Epithelial cell of esophagus (primary cell): Measurements from ENCODE around the gene FOXR1.

ENCODE experiments used
- DNase-seq: peaks from one replicate; pipeline ENCODE4 v3.0.0; 2010; ENCODE audit warnings: low read depth
- H3K4me3 ChIP-seq: 2 replicates; pipeline ENCODE4 v1.5.1; 2011; ENCODE audit warnings: mild to moderate bottlenecking, low read length, control low read depth
- TF ChIP-seq, protein P1 (sequence below): IDR thresholded peaks from 2 replicates; pipeline ENCODE4 v1.5.1; 2011; ENCODE audit warnings: low read depth, mild to moderate bottlenecking, low read length, control low read depth, inconsistent platforms; ENCODE audit not compliant: insufficient read depth; ENCODE audit errors: missing control alignments

Gene FOXR1

DNA sequence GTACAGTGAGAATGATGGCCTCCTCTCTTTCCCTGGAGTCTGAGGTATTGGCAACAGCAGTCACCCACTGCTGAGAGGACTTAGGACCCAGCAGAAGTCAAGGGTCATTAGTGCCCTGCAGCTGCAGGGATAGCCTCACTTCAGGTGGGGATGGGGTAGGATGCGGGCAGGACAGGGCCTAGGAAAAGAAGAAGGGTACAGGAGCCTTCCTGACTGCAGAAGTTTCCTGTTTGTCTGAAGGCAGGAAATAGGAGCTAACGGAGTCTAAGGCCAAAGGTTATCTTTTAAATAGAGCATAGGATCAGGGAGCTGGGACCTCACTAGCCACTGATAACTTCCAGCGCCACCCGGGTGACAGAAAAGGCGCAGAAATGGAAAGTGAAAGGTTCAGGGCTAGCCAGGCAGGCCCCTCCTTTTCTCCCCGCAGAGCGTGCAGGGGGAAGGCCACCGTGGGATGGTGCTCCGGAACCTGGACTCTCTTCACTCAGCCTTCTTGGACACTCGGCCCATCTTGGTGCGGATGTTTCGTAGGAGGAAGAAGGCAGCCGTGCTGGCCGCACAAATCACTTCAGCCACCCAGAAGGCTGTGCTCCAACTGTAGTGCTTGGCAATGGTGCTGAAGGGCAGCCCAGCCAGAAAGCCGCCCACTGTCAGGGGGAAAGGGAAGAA, 53.0 kb downstream of the FOXR1 start:
- H3K4me3 ChIP-seq = no peak overlapping the region
- TF ChIP-seq, protein P1, sequence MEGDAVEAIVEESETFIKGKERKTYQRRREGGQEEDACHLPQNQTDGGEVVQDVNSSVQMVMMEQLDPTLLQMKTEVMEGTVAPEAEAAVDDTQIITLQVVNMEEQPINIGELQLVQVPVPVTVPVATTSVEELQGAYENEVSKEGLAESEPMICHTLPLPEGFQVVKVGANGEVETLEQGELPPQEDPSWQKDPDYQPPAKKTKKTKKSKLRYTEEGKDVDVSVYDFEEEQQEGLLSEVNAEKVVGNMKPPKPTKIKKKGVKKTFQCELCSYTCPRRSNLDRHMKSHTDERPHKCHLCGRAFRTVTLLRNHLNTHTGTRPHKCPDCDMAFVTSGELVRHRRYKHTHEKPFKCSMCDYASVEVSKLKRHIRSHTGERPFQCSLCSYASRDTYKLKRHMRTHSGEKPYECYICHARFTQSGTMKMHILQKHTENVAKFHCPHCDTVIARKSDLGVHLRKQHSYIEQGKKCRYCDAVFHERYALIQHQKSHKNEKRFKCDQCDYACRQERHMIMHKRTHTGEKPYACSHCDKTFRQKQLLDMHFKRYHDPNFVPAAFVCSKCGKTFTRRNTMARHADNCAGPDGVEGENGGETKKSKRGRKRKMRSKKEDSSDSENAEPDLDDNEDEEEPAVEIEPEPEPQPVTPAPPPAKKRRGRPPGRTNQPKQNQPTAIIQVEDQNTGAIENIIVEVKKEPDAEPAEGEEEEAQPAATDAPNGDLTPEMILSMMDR = no peak
- no peak for DNase-seq

DNA sequence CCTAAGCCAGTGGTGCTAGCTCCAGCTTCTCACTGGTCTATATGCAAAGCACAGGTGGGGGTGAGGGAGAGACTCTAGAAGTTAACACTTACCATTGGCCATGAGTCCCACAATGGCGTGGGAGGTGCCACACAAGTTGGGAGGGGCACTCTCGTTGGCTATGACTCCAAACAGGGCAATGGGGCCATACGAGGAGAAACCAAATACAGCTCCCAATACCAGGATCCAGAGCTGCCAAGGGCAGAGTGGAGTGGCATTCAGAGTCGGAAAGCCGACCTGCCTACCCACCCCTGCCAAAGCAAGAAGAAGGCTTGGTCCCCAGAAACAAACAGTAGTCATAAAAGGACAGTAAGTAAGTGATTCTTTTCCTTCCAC, 53.5 kb downstream of the FOXR1 start:
- no peak for DNase-seq

DNA sequence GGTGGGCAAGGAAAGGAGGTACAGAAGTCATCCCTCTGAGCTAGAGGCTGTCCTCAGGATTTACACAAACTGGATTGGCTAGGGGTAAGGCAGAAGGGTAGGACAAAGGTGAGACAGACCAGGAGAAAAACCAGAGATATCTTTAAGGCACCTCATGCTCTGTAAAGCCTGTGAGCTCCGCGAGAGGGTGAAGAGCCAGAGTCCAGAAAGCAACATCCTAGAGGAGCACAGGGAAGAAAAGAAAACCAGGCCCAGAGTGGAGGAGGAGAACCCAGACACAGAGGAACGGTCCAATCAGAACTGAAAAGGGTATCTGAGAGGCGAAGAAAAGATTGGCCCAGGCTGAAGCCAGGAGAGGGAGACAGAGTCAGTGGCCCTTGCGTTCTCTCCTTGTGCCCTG, 54.0 kb downstream of the FOXR1 start:
- TF ChIP-seq, protein P1 = no peak
- H3K4me3 ChIP-seq = no peak overlapping the region
- no peak for DNase-seq

More for the DNA sequence above, 53.5 kb downstream of the FOXR1 start:
- TF ChIP-seq, protein P1 = no peak
- no peak overlapping the region for H3K4me3 ChIP-seq

DNA sequence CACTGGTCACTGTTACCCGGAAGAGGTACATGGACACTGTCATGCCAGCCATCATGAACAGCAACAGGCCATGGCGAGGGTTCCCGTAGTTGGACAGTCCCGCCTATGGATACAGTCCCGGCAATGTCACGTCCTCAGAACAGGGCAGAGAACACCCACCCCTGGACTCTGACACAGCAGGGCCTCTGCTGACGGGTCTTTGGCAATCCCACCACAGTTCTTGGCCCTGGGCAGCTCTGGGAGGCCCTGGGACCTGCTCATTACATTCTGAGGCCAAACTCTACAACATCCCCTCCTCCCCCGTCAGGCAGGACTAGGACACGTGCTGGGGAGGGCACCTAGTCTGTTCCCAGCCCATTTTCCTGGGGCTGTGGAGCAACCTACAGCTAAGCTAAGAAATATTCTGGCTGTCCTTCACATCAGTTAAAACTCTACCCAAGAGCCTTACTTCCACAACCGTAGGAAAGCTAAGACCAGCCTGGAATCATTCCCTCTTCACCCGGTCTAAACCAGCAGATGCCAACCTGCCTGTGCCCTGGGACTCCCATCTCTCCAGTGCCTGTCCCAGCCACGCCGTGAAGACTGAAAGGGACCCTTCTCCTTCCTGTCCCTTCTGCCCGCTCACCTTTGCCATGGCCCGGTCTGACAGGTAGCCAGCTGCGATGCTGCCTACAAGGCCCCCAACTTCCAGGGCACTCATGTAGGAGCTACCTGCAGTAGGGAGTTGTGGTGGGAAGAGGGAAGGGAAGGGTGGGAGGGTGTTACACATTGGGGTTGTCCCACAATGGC, 54.6 kb downstream of the FOXR1 start:
- no peak overlapping the region for H3K4me3 ChIP-seq
- no peak for DNase-seq
- TF ChIP-seq, protein P1 = no peak

DNA sequence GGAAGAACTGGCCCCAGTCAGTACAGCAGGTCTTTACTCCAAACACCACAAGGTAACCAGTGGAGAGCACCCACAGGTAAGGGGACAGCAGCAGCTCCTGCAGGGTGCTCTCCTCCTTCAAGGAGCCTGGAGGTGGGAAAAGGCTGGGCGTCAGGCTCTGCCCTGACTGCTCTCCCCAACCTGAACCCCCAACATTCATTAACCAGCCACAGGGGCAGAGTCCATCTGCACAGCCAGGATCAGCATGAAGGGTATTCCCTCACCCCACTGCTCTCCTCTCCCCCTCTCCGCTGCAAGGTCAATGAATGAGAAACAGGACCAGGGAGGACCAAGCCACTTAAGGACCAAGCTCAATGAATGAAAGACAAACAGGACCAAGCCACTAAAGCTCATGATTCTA, 55.4 kb downstream of the FOXR1 start:
- no peak for DNase-seq
- no peak overlapping the region for H3K4me3 ChIP-seq

DNA sequence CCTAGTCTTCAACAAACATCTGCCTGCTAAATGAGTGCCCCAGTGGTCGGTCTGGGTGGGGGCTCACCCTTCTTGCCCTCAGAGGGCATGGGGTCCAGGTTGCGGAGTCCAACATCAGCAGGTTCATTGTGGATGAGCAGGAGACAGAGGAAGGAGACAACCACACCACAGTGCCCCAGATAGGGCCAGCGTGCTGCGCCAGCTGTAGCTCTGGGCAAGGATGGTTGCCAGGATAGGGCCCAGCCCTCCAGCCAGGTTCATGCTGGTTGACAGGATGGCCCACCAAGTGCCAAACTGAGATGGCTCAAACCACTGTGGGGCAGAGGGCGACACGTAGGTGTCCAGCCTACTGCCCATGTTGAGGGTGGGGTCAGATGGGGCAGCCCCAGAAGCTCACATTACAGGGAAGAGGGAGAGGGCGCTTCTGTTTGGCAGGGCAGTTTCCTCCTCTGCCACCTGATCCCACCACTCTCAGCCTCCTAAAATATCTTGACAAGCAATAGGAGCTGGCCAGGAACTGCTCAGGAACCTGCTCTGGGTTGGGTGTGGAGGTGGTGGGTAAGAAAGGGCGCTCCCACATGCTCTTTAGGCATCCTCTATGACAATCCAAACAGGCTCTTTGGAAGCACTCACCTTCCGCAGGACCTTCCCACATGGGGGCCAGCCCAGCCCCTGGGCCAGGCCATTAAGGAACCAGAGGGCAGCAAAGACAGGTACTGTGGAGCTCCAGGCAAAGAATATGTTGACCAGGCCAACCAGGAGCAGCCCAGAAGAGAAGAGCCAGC, 56.2 kb downstream of the FOXR1 start:
- no peak for DNase-seq
- no peak overlapping the region for H3K4me3 ChIP-seq
- TF ChIP-seq, protein P1 = no peak

More for the DNA sequence above, 55.4 kb downstream of the FOXR1 start:
- TF ChIP-seq, protein P1 = no peak
